Measurements from ENCODE around the gene HLA-A.

Gene HLA-A

GRCh38 chr6:29981211-29981812 is 39.0 kb downstream of the HLA-A start:
- H3K4me3 ChIP-seq (ENCODE audit: low read depth, low read length): no peak overlapping the region
- TF ChIP-seq CTCF (IDR thresholded peaks at IDR 0.05; ENCODE audit: low read depth, low read length): no peak
- in situ Hi-C loops (cut with HindIII; ENCODE audit: low sequenced_read_pairs): no loop called here
- DNase-seq (ENCODE audit: low read depth, low spot score): no peak

- no peak overlapping the region for H3K4me3 ChIP-seq (ENCODE audit: low read depth, low read length)
- no peak for TF ChIP-seq CTCF (IDR thresholded peaks at IDR 0.05; ENCODE audit: low read depth, low read length)
- in situ Hi-C loops (cut with HindIII; ENCODE audit: low sequenced_read_pairs): no loop called here
- DNase-seq (ENCODE audit: low read depth, low spot score): no peak
Measured at GRCh38 chr6:29982097-29982496, 39.8 kb downstream of the HLA-A start.

GRCh38 chr6:29984232-29984631 is 41.9 kb downstream of the HLA-A start:
- no peak for DNase-seq (ENCODE audit: low read depth, low spot score)
- no peak for TF ChIP-seq CTCF (IDR thresholded peaks at IDR 0.05; ENCODE audit: low read depth, low read length)
- H3K4me3 ChIP-seq (ENCODE audit: low read depth, low read length): no peak overlapping the region
- in situ Hi-C loops (cut with HindIII; ENCODE audit: low sequenced_read_pairs): no loop called here

GRCh38 chr6:29984992-29985391 is 42.7 kb downstream of the HLA-A start:
- DNase-seq (ENCODE audit: low read depth, low spot score): no peak
- no peak overlapping the region for H3K4me3 ChIP-seq (ENCODE audit: low read depth, low read length)
- in situ Hi-C loops (cut with HindIII; ENCODE audit: low sequenced_read_pairs): no loop called here
- TF ChIP-seq CTCF (IDR thresholded peaks at IDR 0.05; ENCODE audit: low read depth, low read length): no peak

- in situ Hi-C loops (cut with HindIII; ENCODE audit: low sequenced_read_pairs): no loop called here
- no peak overlapping the region for H3K4me3 ChIP-seq (ENCODE audit: low read depth, low read length)
- no peak for TF ChIP-seq CTCF (IDR thresholded peaks at IDR 0.05; ENCODE audit: low read depth, low read length)
- no peak for DNase-seq (ENCODE audit: low read depth, low spot score)
Measured at GRCh38 chr6:29986179-29986781, 43.9 kb downstream of the HLA-A start.

GRCh38 chr6:29989211-29989610 is 46.9 kb downstream of the HLA-A start:
- no peak overlapping the region for H3K4me3 ChIP-seq (ENCODE audit: low read depth, low read length)
- TF ChIP-seq CTCF (IDR thresholded peaks at IDR 0.05; ENCODE audit: low read depth, low read length): no peak
- in situ Hi-C loops (cut with HindIII; ENCODE audit: low sequenced_read_pairs): no loop called here
- peak; percentile 11 for DNase-seq (ENCODE audit: low read depth, low spot score)
